ENCODE results near the gene CD101. TPM values are rescaled to one million over a fixed set of nuclear protein-coding genes. Genes with fewer than 3 reads are reported as not detected.

The CD101 gene
- total RNA-seq, 2 experiments from 2014 or later = 1.4 TPM; not detected in 1

DNA sequence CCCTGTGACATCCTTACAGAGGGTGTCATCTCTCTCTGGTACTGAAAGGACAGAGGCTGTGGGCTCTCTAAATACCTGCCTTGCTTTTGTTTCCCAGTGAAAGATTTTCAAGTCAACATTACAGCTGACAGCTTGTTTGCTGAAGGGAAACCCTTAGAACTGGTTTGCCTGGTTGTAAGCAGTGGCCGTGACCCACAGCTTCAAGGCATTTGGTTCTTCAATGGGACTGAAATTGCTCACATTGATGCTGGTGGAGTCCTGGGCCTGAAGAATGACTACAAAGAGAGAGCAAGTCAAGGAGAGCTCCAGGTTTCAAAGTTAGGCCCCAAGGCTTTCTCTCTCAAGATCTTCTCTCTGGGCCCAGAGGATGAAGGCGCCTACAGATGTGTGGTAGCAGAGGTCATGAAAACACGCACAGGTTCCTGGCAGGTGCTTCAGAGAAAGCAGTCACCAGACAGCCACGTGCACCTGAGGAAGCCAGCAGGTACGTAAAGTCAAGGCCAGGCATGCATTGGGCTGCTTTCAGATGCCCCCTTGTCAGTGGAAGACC lies 11.8 kb downstream of the CD101 start:
- Mint-ChIP-seq H3K4me1 (peaks cover 37% of the 10 kb centered on the region), H3K36me3 (no peaks in the 10 kb centered on the region)

DNA sequence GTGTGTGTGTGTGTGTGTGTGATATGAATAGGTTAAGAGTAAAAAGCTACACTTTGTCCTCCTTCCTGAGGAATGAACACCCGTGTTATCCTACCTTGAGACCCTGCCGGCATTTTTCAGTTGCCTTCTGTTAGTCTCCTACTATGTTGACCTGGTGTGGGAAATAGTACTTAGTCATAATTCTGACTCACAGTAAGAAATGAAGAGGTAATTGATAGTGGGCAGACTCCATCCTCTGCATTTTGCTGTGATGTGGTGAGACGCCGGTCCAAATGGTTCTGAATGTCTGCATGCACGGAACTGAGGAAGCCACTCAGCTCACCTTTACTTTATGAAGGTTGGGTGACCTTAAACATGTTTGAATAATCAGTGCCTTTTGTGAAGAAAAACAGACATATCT lies 12.6 kb downstream of the CD101 start:
- no peaks in the 10 kb centered on the region for H3K9me3 Mint-ChIP-seq (ENCODE audit: low read depth)
- ATAC-seq = peak; percentile 27
- no peak overlapping the region for H3K27ac Mint-ChIP-seq
- no peak overlapping the region for H3K4me3 Mint-ChIP-seq
- CTCF ChIA-PET = interaction anchor here (0.8 to 1.5 kb wide), 3 partner anchors 18 to 196 kb away, joined by 3 to 4 read pairs (median 3); no protein-coding TSS in a partner anchor
- H3K27me3 Mint-ChIP-seq = no peaks in the 10 kb centered on the region
- DNase-seq = no peak
- H3K36me3 Mint-ChIP-seq = no peaks in the 10 kb centered on the region
- H3K4me1 Mint-ChIP-seq = peaks cover 31% of the 10 kb centered on the region

More for the DNA sequence above, 11.8 kb downstream of the CD101 start:
- Mint-ChIP-seq H3K27me3 (no peaks in the 10 kb centered on the region), H3K27ac (no peak overlapping the region), H3K9me3 (ENCODE audit: low read depth) (no peaks in the 10 kb centered on the region), H3K4me3 (no peak overlapping the region)
- CTCF ChIA-PET = interaction anchor here (0.8 kb wide), 1 partner anchor 17 kb away, joined by 3 read pairs; no protein-coding TSS in a partner anchor
- ATAC-seq (no peak), DNase-seq (no peak)

DNA sequence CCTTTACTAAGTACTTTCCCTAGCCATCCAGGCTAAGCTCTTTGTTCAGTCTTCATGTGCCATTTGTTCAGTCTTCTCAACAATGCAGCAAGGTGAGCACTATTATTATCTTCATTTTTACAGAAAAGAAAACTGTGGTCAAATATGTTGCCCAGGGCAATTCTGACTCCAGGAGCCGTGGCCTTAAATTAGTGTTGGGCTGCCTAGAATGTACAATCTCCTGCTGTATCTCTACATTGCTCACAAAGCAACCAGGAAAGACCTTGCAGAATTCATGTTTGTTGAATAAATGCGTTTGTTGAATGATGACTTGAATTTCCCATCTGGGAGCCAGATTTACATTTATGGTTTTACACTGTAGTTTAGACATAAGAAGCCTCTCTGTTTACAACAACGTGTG lies 14.2 kb downstream of the CD101 start:
- Mint-ChIP-seq H3K4me1 (peaks cover 22% of the 10 kb centered on the region), H3K27me3 (no peaks in the 10 kb centered on the region), H3K4me3 (no peak overlapping the region), H3K27ac (no peak overlapping the region), H3K9me3 (ENCODE audit: low read depth) (no peaks in the 10 kb centered on the region), H3K36me3 (no peaks in the 10 kb centered on the region)
- CTCF ChIA-PET = no interaction called here
- no peak for DNase-seq
- no peak for ATAC-seq

DNA sequence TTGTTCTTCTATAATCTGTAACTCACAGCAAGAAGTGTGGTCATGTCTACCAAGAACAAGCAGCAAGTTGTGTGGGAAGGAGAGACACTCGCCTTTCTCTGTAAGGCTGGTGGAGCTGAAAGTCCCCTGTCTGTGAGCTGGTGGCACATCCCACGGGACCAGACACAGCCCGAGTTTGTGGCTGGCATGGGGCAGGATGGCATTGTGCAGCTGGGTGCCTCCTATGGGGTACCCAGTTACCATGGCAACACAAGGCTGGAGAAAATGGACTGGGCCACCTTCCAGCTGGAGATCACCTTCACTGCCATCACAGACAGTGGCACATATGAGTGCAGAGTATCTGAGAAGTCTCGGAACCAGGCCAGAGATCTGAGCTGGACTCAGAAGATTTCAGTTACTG lies 15.5 kb downstream of the CD101 start:
- DNase-seq = no peak
- H3K4me1 Mint-ChIP-seq = peaks cover 20% of the 10 kb centered on the region
- H3K9me3 Mint-ChIP-seq (ENCODE audit: low read depth) = no peaks in the 10 kb centered on the region
- CTCF ChIA-PET = interaction anchor here (0.8 kb wide), 1 partner anchor 20 kb away, joined by 3 read pairs; no protein-coding TSS in a partner anchor
- no peak overlapping the region for H3K27ac Mint-ChIP-seq
- H3K4me3 Mint-ChIP-seq = no peak overlapping the region
- no peaks in the 10 kb centered on the region for H3K27me3 Mint-ChIP-seq
- H3K36me3 Mint-ChIP-seq = no peaks in the 10 kb centered on the region
- ATAC-seq = no peak

DNA sequence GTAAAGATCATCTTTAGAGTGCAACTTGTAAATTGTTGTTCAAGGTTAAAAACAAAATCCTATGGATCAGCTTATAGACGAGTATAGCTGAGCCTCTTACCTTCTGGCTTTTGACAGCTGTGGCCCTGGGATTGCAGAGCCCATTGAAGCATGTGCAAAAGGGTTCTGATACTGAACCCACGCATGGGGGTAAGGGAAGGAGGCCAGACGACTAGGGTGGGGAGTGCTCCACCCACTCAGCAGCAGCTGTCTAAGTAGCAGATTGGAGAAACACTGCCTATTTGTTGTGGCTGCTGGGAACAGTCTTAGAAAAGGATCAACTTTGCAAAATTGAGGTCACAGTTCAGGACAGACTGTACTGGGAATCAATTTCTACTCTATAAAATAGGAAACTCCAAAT lies 16.1 kb downstream of the CD101 start:
- H3K4me1 Mint-ChIP-seq = peaks cover 19% of the 10 kb centered on the region
- H3K9me3 Mint-ChIP-seq (ENCODE audit: low read depth) = no peaks in the 10 kb centered on the region
- no peak overlapping the region for H3K4me3 Mint-ChIP-seq
- no peaks in the 10 kb centered on the region for H3K36me3 Mint-ChIP-seq
- CTCF ChIA-PET = interaction anchor here (0.8 kb wide), 1 partner anchor 20 kb away, joined by 3 read pairs; no protein-coding TSS in a partner anchor
- H3K27me3 Mint-ChIP-seq = no peaks in the 10 kb centered on the region
- DNase-seq = no peak
- no peak overlapping the region for H3K27ac Mint-ChIP-seq
- ATAC-seq = no peak

DNA sequence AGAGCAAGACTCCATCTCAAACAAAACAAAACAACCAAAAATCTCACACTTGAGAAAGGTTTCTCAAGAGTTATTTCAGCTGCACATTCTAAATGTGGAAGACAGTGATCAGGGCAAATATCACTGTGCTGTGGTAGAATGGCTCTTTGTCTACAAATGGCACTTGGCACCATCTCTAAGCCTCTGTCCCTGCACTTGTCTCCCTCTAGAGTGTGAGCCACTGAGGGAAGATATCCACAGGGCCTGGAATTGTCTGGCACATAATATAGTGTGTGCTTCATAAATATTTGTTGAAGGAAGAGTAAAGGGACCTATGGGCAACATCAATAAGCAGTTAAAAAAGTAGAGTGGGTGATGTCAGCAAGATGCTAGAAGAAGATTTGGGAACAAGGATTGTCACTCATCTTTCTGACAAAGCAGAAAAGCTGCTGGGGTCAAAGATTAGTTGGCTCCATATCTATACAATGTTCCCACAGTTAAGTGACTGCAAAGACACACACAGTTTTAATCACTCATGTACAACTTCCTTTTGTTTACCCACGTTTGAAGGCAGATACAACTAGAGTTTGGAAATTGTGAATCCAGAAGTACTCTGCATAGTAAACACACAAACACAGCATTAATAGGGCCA lies 19.1 kb downstream of the CD101 start:
- H3K27ac Mint-ChIP-seq = no peak overlapping the region
- DNase-seq (no peak), ATAC-seq (no peak)
- H3K4me3 Mint-ChIP-seq = no peak overlapping the region
- no peaks in the 10 kb centered on the region for H3K36me3 Mint-ChIP-seq
- peaks cover 16% of the 10 kb centered on the region for H3K4me1 Mint-ChIP-seq
- no peaks in the 10 kb centered on the region for H3K9me3 Mint-ChIP-seq (ENCODE audit: low read depth)
- H3K27me3 Mint-ChIP-seq = peaks cover 5% of the 10 kb centered on the region
- CTCF ChIA-PET = no interaction called here

DNA sequence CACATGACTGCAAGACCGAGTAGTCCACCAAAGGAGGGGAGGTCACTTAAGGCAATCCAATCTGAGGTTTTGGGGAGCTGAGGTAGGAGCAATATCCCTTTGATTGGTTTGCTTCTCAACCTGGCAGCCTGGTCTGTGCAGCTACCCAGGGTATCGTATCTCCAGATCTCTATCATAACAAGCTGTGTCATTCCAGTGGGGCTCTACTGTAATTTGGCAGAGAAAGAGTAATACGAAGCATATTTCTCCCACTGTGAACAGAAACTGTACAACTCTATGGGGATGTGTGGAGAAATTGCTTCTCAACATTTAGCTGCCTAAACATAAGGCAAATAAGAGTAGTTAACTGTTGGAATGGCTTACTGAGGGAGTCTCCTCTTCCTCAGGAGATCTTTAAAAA lies 20.6 kb downstream of the CD101 start:
- H3K36me3 Mint-ChIP-seq = no peaks in the 10 kb centered on the region
- CTCF ChIA-PET = no interaction called here
- no peak for DNase-seq

DNA sequence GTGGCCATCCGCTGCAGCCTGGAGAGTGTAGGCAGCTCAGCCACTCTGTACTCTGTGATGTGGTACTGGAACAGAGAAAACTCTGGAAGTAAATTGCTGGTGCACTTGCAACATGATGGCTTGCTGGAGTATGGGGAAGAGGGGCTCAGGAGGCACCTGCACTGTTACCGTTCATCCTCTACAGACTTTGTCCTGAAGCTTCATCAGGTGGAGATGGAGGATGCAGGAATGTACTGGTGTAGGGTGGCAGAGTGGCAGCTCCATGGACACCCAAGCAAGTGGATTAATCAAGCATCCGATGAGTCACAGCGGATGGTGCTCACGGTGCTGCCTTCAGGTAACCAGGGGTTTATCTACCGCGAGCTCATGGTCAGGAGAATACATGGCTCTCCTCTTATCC lies 24.0 kb downstream of the CD101 start:
- Mint-ChIP-seq H3K4me3 (no peak overlapping the region), H3K36me3 (no peaks in the 10 kb centered on the region), H3K27ac (no peak overlapping the region), H3K4me1 (peaks cover 10% of the 10 kb centered on the region), H3K9me3 (ENCODE audit: low read depth) (no peaks in the 10 kb centered on the region), H3K27me3 (peaks cover 5% of the 10 kb centered on the region)
- DNase-seq (no peak), ATAC-seq (no peak)
- CTCF ChIA-PET = no interaction called here

More for the DNA sequence above, 20.6 kb downstream of the CD101 start:
- Mint-ChIP-seq H3K9me3 (ENCODE audit: low read depth) (no peaks in the 10 kb centered on the region), H3K27me3 (peaks cover 5% of the 10 kb centered on the region), H3K4me1 (peaks cover 10% of the 10 kb centered on the region), H3K27ac (no peak overlapping the region), H3K4me3 (no peak overlapping the region)
- ATAC-seq = no peak

DNA sequence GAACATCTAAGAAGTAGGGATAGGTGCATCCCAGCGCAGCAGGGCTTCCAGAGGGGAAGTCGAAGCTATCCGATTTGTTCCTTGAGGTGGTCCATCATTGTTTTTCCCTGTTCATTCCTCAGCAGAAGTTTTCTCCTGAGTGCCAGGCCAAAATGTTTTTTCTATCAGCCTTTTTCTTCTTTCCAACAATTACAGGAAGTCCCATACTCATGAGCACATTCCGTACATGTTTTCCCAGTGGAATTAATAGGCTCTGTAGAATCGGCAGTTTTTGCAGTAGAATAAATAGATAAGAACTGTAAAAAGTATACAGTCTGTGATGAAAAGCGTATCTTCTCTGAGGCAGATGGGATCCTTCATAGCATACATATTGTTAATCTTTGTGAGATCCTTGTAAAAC lies 24.8 kb downstream of the CD101 start:
- no peak for ATAC-seq
- peaks cover 5% of the 10 kb centered on the region for H3K27me3 Mint-ChIP-seq

DNA sequence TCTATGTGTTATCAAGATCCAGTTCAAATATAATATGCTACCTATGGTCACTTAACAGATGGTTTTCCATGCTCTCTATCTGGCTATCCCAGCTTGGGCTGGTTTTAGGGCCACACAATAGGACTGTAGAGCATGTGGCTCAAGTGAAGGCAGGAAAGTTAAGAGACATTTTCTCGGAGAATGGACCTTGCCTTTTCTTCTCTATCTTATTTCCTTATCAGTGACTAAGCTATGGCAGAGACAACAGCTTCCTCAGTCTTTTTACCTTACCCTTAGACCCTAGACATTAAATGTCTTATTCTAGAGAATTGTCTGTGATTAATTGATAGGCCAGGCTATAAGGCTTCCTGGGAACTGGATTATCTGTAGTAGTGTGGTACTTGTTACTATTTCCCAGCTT lies 28.1 kb downstream of the CD101 start:
- Mint-ChIP-seq H3K27me3 (peaks cover 3% of the 10 kb centered on the region), H3K4me3 (no peak overlapping the region), H3K36me3 (no peaks in the 10 kb centered on the region), H3K9me3 (ENCODE audit: low read depth) (no peaks in the 10 kb centered on the region), H3K27ac (no peak overlapping the region), H3K4me1 (no peaks in the 10 kb centered on the region)
- DNase-seq (no peak), ATAC-seq (no peak)
- CTCF ChIA-PET = no interaction called here

More for the DNA sequence above, 24.8 kb downstream of the CD101 start:
- Mint-ChIP-seq H3K36me3 (no peaks in the 10 kb centered on the region), H3K4me3 (no peak overlapping the region), H3K27ac (no peak overlapping the region), H3K9me3 (ENCODE audit: low read depth) (no peaks in the 10 kb centered on the region), H3K4me1 (peaks cover 10% of the 10 kb centered on the region)
- no peak for DNase-seq
- CTCF ChIA-PET = no interaction called here

DNA sequence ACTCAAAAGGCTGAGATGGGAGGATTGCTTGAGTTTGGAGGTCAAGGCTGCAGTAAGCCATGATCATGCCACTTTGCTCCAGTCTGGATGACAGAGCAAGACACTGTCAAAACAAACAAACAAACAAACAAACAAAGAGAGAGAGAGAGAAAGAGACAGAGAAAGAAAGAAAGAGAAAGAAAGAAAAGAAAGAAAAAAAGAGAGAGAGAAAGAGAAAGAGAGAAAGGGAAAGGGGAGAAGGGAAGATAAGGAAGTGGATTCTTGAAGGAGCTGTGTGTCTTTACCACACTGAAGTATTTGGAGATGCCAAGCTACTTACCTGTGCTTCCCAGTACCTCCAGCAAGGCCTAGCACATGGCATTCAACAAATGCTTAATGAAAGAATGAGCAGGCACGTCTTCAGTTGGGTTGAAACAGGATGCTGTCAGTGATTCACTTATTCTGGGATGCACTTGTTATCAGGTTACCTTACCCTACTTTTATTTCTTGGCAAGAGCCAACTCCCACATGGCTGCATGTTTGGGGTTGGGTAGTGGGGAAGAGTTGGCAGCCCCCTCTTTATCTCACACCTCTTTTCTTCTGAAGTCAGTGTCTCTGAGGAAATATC lies 28.8 kb downstream of the CD101 start:
- Mint-ChIP-seq H3K4me1 (no peaks in the 10 kb centered on the region), H3K9me3 (ENCODE audit: low read depth) (no peaks in the 10 kb centered on the region), H3K4me3 (no peak overlapping the region), H3K36me3 (no peaks in the 10 kb centered on the region), H3K27ac (no peak overlapping the region), H3K27me3 (peaks cover 2% of the 10 kb centered on the region)
- DNase-seq (no peak), ATAC-seq (no peak)
- CTCF ChIA-PET = no interaction called here

DNA sequence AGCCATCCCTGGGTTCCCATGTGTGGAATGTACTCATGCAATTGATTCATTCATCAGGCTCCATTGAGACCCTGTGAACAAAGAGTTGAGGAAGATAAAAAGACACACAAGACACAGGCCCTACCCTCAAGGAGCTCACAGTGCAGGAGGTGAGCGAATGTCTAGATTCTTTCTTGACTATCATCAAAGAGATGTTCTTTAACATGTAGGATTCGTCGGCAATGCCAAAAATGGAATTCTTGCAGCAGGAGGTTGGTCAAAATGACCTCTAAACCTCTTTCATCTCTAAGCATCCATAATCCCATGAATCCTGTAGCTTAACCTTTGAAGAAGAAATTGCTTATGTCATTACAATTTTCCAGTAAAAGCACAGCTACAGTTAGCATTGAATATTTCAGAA lies 30.7 kb downstream of the CD101 start:
- no peaks in the 10 kb centered on the region for H3K4me1 Mint-ChIP-seq
- H3K4me3 Mint-ChIP-seq = no peak overlapping the region
- no peaks in the 10 kb centered on the region for H3K36me3 Mint-ChIP-seq
- CTCF ChIA-PET = no interaction called here
- DNase-seq (no peak), ATAC-seq (no peak)
- no peaks in the 10 kb centered on the region for H3K27me3 Mint-ChIP-seq
- no peak overlapping the region for H3K27ac Mint-ChIP-seq
- no peaks in the 10 kb centered on the region for H3K9me3 Mint-ChIP-seq (ENCODE audit: low read depth)

DNA sequence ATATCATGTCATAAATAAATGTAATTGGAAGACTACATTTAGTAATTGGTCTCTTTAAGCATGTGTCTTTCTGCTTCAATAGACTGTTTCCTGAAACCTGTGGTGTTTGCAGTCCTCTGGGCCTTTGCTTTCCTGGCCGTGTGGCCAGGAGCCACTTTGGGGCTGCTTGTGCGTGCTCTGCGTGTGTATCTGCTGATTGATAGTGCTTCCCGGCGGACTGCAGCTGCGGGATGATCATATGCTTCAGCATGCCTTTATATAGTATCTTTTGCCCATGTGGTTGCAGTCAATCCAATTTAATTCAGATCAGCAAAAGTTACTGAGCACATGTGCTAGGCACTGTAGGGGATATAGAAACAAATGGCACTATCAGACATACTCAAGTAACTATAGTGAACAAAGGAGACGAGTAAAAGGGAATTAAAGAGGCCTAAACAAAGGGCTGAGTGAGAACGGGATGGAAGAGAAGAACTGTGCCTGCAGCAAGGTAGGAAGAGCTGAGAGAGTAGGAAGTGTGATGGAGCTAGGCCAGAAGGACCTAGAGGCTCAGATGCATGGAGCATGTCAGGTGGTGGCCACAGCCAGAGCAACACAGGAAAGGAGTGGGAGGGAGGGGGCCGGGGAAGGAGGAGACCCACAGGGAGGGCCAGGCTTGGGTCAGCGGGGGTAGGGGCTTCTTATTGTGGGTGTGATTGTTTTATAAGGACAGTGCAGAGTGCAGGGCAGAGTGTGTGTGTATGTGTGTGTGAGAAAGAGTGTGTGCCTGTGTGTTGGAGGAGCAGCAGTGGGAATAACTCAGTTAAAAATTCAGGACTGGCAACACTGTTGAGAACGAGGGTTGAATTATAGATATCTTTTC lies 31.4 kb downstream of the CD101 start:
- no peak for DNase-seq
- H3K27me3 Mint-ChIP-seq = no peaks in the 10 kb centered on the region
- no peak for ATAC-seq
- H3K9me3 Mint-ChIP-seq (ENCODE audit: low read depth) = no peaks in the 10 kb centered on the region
- no peak overlapping the region for H3K27ac Mint-ChIP-seq
- no peak overlapping the region for H3K4me3 Mint-ChIP-seq
- H3K4me1 Mint-ChIP-seq = no peaks in the 10 kb centered on the region
- no peaks in the 10 kb centered on the region for H3K36me3 Mint-ChIP-seq
- CTCF ChIA-PET = no interaction called here

Measured in activated CD8-positive, alpha-beta memory T cell treated with anti-CD3 and anti-CD28 coated beads, Interleukin-2, amount 10 ng/mL, durations not matched to agents 7 days and 5 days (primary cell).